ENCODE measurements around the gene KPTN.
A peak's percentile ranks its signal among the peaks of the same experiment; 100 is the strongest.

KPTN gene

GRCh38 chr19:47432091-47432490 lies 51.9 kb downstream of the KPTN start:
- DNase-seq = no peak

DNA sequence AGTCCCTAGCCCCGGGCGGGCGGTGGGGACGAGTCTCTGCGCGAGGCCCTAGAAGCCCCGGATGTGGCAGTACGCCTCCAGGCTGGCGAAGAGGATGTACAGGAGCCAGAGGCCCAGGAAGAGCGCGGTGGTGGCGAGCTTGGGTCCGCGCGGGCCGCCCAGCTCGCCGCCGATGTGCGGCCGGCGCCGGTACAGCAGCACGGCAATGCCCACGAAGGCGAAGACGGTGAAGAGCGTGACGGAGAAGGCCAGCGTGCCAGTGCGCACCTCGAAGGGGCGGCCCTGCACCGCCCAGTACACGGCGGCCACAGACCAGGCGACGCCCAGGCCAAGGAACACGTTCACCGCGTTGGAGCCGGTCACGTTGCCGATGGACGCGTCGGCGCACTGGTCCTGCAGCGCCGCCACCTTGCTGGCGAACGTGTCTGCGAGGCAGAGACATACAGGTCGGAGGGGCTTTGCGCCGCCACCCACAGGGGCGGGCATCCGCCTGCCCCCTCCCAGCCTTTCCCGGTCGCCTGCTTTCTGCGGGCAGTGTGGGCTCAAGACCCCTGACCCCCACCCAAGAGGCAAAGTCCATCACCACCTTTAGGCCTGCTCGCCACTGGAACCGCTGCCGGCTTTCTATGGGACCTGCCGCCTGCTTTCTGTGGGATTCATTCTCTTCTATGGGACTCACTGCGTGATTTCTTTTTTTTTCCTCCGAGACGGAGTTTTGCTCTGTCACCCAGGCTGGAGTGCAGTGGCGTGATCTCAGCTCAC lies 53.8 kb downstream of the KPTN start:
- DNase-seq = peak; percentile 82

DNA sequence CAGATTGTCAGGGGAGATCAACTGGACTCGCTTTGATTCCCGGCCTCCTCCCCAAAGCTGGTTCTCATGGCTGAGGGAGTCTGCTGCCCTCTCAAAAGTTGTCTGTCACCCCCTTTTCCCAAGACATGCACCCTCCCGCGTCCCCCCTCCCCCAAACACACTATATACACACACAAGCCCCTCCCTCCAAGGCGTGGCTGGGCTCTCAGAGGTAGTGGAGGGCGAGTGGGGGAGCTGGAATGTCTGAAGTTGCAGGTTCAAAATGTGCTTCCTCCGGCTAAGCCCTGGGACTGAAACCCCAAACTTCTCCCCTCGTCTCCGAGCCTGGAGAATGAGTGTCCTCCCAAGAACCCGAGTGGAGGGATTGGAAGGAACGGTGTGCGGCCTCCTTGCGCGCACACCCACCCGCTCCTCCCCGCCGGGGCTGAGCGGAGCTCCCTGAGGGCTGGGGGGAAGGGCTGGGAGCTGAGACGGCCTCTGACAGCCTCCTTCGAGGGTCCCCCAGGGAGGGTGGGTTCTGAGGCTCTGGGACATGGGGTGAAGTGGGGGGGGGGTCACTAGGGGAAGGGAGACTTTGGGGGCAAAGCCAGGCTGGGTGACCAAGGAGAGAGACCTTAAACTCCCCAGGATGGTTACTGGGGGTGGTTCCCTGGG lies 54.8 kb downstream of the KPTN start:
- DNase-seq = no peak

GRCh38 chr19:47428177-47428894 lies 55.7 kb downstream of the KPTN start:
- peak; percentile 93 for DNase-seq

GRCh38 chr19:47427241-47428176 lies 56.5 kb downstream of the KPTN start:
- DNase-seq = peak; percentile 92
